Osteocyte (in vitro differentiated cells): ENCODE measurements around the gene MON2. TPM values are rescaled to one million over a fixed set of nuclear protein-coding genes. Genes with fewer than 3 reads are reported as not detected.

Source experiments
- DNase-seq: peaks from one replicate; pipeline ENCODE4 v3.0.0; 2021; ENCODE audit warnings: mixed read lengths; ENCODE audit not compliant: unreplicated experiment; ENCODE audit errors: extremely low spot score
- H3K27ac Mint-ChIP-seq: one replicate; pipeline ENCODE4 v1.8.0; 2021; ENCODE audit warnings: mild to moderate bottlenecking, mixed read lengths; ENCODE audit not compliant: unreplicated experiment
- H3K27me3 Mint-ChIP-seq: one replicate; pipeline ENCODE4 v1.8.0; 2021; ENCODE audit warnings: mixed read lengths; ENCODE audit not compliant: unreplicated experiment
- H3K36me3 Mint-ChIP-seq: one replicate; pipeline ENCODE4 v1.8.0; 2021; ENCODE audit warnings: mixed read lengths; ENCODE audit not compliant: unreplicated experiment
- H3K4me1 Mint-ChIP-seq: one replicate; pipeline ENCODE4 v1.8.0; 2021; ENCODE audit warnings: mixed read lengths; ENCODE audit not compliant: unreplicated experiment
- H3K4me3 Mint-ChIP-seq: one replicate; pipeline ENCODE4 v1.8.0; 2021; ENCODE audit warnings: mild to moderate bottlenecking, moderate library complexity, mixed read lengths; ENCODE audit not compliant: unreplicated experiment
- H3K9me3 Mint-ChIP-seq: one replicate; pipeline ENCODE4 v1.8.0; 2021; ENCODE audit warnings: mixed read lengths; ENCODE audit not compliant: unreplicated experiment
- total RNA-seq: library from RNA; stranded (reverse); gene quantifications from 2 replicates; pipeline ENCODE4 v1.2.1, GENCODE V29; 2021
- TF ChIP-seq, protein P1 (sequence below): fragments of 200-600 bp; sonication (generic); IDR thresholded peaks from 2 replicates; pipeline ENCODE4 v1.5.0; 2021; ENCODE audit warnings: antibody characterized with exemption, mild to moderate bottlenecking, moderate library complexity

MON2 gene
- total RNA-seq, 1 donor from 2014 or later = 53.4 TPM

DNA sequence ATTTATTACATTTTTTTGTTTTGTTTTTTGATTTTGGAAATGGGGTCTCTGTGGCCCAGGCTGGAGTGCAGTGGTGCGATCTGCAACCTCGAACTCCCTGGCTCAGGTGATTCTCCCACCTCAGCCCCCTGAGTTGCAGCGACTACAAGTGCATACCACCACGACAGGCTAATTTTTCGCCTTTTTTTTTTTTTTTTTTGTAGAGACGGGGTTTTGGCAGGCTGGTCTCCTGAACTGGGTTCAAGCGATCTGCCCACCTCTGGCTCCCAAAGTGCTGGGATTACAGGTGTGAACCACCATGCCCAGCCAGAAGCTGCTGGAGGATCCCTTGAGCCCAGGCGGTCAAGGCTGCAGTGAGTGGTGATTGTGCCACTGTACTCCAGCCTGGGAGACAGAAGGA lies 2.3 kb downstream of the MON2 start:
- Mint-ChIP-seq H3K9me3 (no peaks in the 10 kb centered on the region), H3K4me1 (peaks cover 30% of the 10 kb centered on the region)

DNA sequence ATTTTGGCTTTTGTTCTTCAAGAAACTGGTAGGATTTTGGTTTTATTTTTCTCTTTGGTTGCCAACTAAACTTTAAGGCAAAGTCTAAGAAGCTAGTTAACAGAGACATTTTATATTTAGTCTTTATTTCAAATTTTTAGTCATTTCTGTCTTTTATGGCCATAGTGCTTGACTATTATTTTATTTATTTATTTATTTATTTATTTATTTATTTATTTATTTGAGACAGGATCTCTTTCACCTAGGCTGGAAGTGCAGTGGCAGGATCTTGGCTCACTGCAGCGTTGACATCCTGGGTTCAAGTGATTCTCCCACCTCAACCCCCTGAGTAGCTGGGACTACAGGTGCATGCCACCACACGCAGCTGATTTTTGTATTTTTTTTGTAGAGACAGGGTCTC lies 3.1 kb downstream of the MON2 start:
- no peak for DNase-seq
- H3K9me3 Mint-ChIP-seq = no peaks in the 10 kb centered on the region
- H3K4me3 Mint-ChIP-seq = peak overlapping the region; percentile 45
- peaks cover 30% of the 10 kb centered on the region for H3K4me1 Mint-ChIP-seq
- H3K27ac Mint-ChIP-seq = no peak overlapping the region
- H3K27me3 Mint-ChIP-seq = no peaks in the 10 kb centered on the region
- peaks cover 6% of the 10 kb centered on the region for H3K36me3 Mint-ChIP-seq
- TF ChIP-seq, protein P1, sequence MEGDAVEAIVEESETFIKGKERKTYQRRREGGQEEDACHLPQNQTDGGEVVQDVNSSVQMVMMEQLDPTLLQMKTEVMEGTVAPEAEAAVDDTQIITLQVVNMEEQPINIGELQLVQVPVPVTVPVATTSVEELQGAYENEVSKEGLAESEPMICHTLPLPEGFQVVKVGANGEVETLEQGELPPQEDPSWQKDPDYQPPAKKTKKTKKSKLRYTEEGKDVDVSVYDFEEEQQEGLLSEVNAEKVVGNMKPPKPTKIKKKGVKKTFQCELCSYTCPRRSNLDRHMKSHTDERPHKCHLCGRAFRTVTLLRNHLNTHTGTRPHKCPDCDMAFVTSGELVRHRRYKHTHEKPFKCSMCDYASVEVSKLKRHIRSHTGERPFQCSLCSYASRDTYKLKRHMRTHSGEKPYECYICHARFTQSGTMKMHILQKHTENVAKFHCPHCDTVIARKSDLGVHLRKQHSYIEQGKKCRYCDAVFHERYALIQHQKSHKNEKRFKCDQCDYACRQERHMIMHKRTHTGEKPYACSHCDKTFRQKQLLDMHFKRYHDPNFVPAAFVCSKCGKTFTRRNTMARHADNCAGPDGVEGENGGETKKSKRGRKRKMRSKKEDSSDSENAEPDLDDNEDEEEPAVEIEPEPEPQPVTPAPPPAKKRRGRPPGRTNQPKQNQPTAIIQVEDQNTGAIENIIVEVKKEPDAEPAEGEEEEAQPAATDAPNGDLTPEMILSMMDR = no peak

More for the DNA sequence above, 2.3 kb downstream of the MON2 start:
- H3K27ac Mint-ChIP-seq = no peak overlapping the region
- TF ChIP-seq, protein P1 = no peak
- peaks cover 4% of the 10 kb centered on the region for H3K36me3 Mint-ChIP-seq
- H3K4me3 Mint-ChIP-seq = peak overlapping the region; percentile 45
- no peaks in the 10 kb centered on the region for H3K27me3 Mint-ChIP-seq
- DNase-seq = no peak

DNA sequence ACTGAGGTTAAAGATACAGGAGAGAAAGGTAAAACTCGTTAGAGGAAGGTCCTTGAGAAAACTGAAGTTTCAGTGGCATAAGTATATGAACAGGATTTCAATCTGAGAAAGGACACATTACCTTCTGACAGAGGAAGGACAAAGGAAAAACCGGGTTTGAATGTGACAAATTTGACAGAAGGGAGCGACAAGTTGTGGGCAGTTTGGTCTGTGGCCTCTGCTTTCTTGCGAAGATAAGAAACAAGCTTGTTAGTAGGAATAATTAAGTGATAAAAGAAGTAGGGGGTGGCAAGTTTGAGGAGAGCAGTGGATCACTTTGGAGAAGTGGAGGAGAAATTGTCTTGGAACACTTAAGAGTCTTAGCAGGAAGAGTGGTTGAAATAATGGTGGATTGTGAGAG lies 5.1 kb downstream of the MON2 start:
- no peak for DNase-seq
- Mint-ChIP-seq H3K27ac (no peak overlapping the region), H3K4me3 (no peak overlapping the region), H3K27me3 (no peaks in the 10 kb centered on the region), H3K4me1 (peaks cover 22% of the 10 kb centered on the region), H3K36me3 (peaks cover 8% of the 10 kb centered on the region), H3K9me3 (no peaks in the 10 kb centered on the region)
- TF ChIP-seq, protein P1 = no peak

DNA sequence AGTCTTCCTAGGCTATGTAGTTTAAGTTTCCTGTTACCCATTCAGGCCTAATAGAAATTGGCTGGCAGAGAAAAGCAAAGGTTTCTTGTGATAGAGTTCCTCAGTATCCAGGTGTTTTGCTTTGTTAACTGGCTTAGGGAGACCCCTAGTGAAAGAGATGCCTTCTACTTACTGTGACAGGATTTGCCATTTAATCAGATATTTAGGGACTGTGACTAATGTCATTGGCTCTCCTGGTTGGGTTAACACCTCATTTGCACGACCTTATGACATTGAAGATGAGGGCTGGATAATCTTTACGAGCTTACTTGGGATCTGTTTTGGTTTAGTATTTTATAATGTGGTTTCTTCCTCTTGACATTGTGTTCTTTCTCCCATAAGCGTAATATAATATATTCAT lies 5.8 kb downstream of the MON2 start:
- peaks cover 22% of the 10 kb centered on the region for H3K4me1 Mint-ChIP-seq
- TF ChIP-seq, protein P1 = no peak
- DNase-seq = no peak
- no peak overlapping the region for H3K4me3 Mint-ChIP-seq
- H3K36me3 Mint-ChIP-seq = peaks cover 10% of the 10 kb centered on the region
- no peak overlapping the region for H3K27ac Mint-ChIP-seq
- H3K9me3 Mint-ChIP-seq = no peaks in the 10 kb centered on the region
- H3K27me3 Mint-ChIP-seq = no peaks in the 10 kb centered on the region

DNA sequence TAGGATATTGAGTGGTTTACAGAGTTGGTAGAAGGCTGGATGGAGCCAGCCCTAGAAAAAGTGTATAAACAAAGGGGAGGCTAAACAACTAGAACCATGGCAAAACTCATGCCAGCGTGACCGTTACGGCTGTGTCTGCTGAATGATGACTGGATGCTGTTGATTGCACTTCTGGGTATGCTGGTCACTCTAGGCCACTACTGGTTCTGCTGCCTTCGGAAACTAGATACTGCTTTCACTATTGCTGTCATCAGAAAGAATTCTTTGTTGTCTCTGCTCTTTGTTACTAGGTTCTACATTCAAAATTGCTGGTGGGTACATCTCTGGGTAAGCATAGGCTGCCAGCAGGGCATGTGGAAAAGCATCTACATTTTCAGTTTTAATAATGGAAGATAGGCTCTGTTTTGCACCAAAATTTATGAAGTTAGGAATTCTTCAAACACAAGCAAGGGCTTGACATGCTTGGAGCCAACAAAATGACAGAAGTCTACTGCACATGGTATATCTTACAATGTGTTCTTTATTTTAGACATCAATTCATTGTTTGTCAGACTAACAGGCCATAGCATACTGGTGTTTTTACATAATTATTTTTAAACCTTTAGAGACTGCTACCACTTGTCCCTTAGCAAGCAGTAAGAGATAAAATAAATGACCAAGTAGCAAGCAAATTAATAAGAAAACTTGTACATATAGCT lies 15.4 kb downstream of the MON2 start:
- Mint-ChIP-seq H3K36me3 (peaks cover 25% of the 10 kb centered on the region), H3K9me3 (no peaks in the 10 kb centered on the region), H3K27ac (no peak overlapping the region), H3K4me1 (peaks cover 2% of the 10 kb centered on the region), H3K4me3 (no peak overlapping the region), H3K27me3 (no peaks in the 10 kb centered on the region)
- DNase-seq = no peak
- TF ChIP-seq, protein P1 = no peak
